ENCODE results near the gene METTL1.

- no peak for TF ChIP-seq POLR2AphosphoS5 (IDR thresholded peaks at IDR 0.05; ENCODE audit: low read depth, low read length)
- no peak for TF ChIP-seq POLR2A (IDR thresholded peaks at IDR 0.05; ENCODE audit: low read depth, low read length)
- no peak for TF ChIP-seq TAF1 (IDR thresholded peaks at IDR 0.05; ENCODE audit: low read depth, low read length)
Measured at GRCh38 chr12:57755454-57756372, 16.2 kb downstream of the METTL1 start.
